ENCODE results near the gene CLEC4C. TPM values are rescaled to one million over a fixed set of nuclear protein-coding genes. Genes with fewer than 3 reads are reported as not detected.

Gene CLEC4C
- polyA plus RNA-seq, 1 of the 3 experiments (the other 2 are of a cell fraction): not detected

DNA sequence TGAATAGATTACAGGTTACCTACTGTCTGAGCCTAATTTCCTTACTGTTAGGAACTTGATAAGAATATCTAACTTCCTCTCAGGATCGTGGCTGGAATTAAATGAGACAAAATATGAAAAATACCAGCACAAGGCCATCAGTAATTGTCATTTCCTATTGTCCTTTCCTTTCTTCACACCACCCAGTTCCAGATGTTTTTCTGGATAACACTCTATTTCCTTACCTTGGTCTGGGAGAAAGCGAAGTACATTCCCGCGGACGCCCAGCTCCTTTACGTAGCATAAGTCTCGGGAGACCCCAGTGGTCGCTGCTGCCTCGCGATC is 52.0 kb downstream of the CLEC4C start:
- H3K4me1 ChIP-seq (ENCODE audit: control insufficient read depth in 1 of 2, insufficient read depth in 2 of 2, low read depth in 1 of 2, low read length in 1 of 2): no peaks in the 10 kb centered on the region
- ChIA-PET CTCF (interaction anchor here (0.9 kb wide), 1 partner anchor 57 kb away, joined by 3 read pairs; no protein-coding TSS in a partner anchor), POLR2A (no interaction called here)
- H3K4me2 ChIP-seq: no peak overlapping the region
- no peak overlapping the region for H3K9ac ChIP-seq
- H3K36me3 ChIP-seq (replicated peaks in 1 of 2; ENCODE audit: control insufficient read depth in 1 of 2, insufficient read depth in 2 of 2, low read length in 1 of 2): no peaks in the 10 kb centered on the region
- H3K4me3 ChIP-seq (ENCODE audit: low read depth in 2 of 2, low read length in 1 of 2): no peak overlapping the region
- no peaks in the 10 kb centered on the region for H3K9me3 ChIP-seq
- H3K27me3 ChIP-seq (ENCODE audit: insufficient read depth): peaks cover 52% of the 10 kb centered on the region
- H4K20me1 ChIP-seq (ENCODE audit: insufficient read depth): no peaks in the 10 kb centered on the region
- H3K9me2 ChIP-seq: no peaks in the 10 kb centered on the region
- H3K79me2 ChIP-seq (ENCODE audit: insufficient read depth): no peaks in the 10 kb centered on the region
- no peak for DNase-seq
- 32% methylated on average over 10 of the region's 10 CpGs for WGBS (ENCODE audit: low lambda C conversion rate)
- no peak overlapping the region for H3K27ac ChIP-seq (ENCODE audit: low read depth in 2 of 2, low read length in 1 of 2)
- no peak for TF ChIP-seq RFX5 (IDR thresholded peaks at IDR 0.05; ENCODE audit: low read length)
- H3F3A ChIP-seq (replicated peaks; ENCODE audit: insufficient read depth): no peaks in the 10 kb centered on the region
- no peak overlapping the region for H2AFZ ChIP-seq (ENCODE audit: low read depth)

GRCh38 chr12:7694556-7695236 is 52.5 kb downstream of the CLEC4C start:
- H3K4me1 ChIP-seq (ENCODE audit: control insufficient read depth in 1 of 2, insufficient read depth in 2 of 2, low read depth in 1 of 2, low read length in 1 of 2): no peaks in the 10 kb centered on the region
- DNase-seq: no peak
- WGBS (ENCODE audit: low lambda C conversion rate): 14% methylated on average over 3 of the region's 3 CpGs
- no peak overlapping the region for H3K27ac ChIP-seq (ENCODE audit: low read depth in 2 of 2, low read length in 1 of 2)
- no peak for TF ChIP-seq RXRA (IDR thresholded peaks at IDR 0.05; ENCODE audit: borderline replicate concordance, low read depth)
- no peak for TF ChIP-seq RFX5 (IDR thresholded peaks at IDR 0.05; ENCODE audit: low read length)
- TF ChIP-seq JUND (IDR thresholded peaks at IDR 0.05): no peak
- peaks cover 54% of the 10 kb centered on the region for H3K27me3 ChIP-seq (ENCODE audit: insufficient read depth)
- no peaks in the 10 kb centered on the region for H3K9me2 ChIP-seq
- H2AFZ ChIP-seq (ENCODE audit: low read depth): no peak overlapping the region
- H3F3A ChIP-seq (replicated peaks; ENCODE audit: insufficient read depth): no peaks in the 10 kb centered on the region
- H3K4me3 ChIP-seq (ENCODE audit: low read depth in 2 of 2, low read length in 1 of 2): no peak overlapping the region
- POLR2A ChIA-PET: no interaction called here
- CTCF ChIA-PET: no interaction called here
- H3K36me3 ChIP-seq (replicated peaks in 1 of 2; ENCODE audit: control insufficient read depth in 1 of 2, insufficient read depth in 2 of 2, low read length in 1 of 2): no peaks in the 10 kb centered on the region
- H3K9me3 ChIP-seq: no peaks in the 10 kb centered on the region
- H3K4me2 ChIP-seq: no peak overlapping the region
- H3K79me2 ChIP-seq (ENCODE audit: insufficient read depth): no peaks in the 10 kb centered on the region
- H4K20me1 ChIP-seq (ENCODE audit: insufficient read depth): no peaks in the 10 kb centered on the region
- no peak overlapping the region for H3K9ac ChIP-seq

- H3K9me2 ChIP-seq: no peaks in the 10 kb centered on the region
- H3K4me2 ChIP-seq: no peak overlapping the region
- no peak overlapping the region for H2AFZ ChIP-seq (ENCODE audit: low read depth)
- H3K27ac ChIP-seq (ENCODE audit: low read depth in 2 of 2, low read length in 1 of 2): no peak overlapping the region
- POLR2A ChIA-PET: no interaction called here
- H3K9ac ChIP-seq: no peak overlapping the region
- H3K79me2 ChIP-seq (ENCODE audit: insufficient read depth): no peaks in the 10 kb centered on the region
- H3K4me1 ChIP-seq (ENCODE audit: control insufficient read depth in 1 of 2, insufficient read depth in 2 of 2, low read depth in 1 of 2, low read length in 1 of 2): no peaks in the 10 kb centered on the region
- H4K20me1 ChIP-seq (ENCODE audit: insufficient read depth): no peaks in the 10 kb centered on the region
- no peaks in the 10 kb centered on the region for H3K9me3 ChIP-seq
- H3K36me3 ChIP-seq (replicated peaks in 1 of 2; ENCODE audit: control insufficient read depth in 1 of 2, insufficient read depth in 2 of 2, low read length in 1 of 2): no peaks in the 10 kb centered on the region
- no peaks in the 10 kb centered on the region for H3F3A ChIP-seq (replicated peaks; ENCODE audit: insufficient read depth)
- no peak overlapping the region for H3K4me3 ChIP-seq (ENCODE audit: low read depth in 2 of 2, low read length in 1 of 2)
- H3K27me3 ChIP-seq (ENCODE audit: insufficient read depth): peaks cover 56% of the 10 kb centered on the region
- DNase-seq: no peak
- CTCF ChIA-PET: no interaction called here
- 7% methylated on average over 6 of the region's 6 CpGs for WGBS (ENCODE audit: low lambda C conversion rate)
- TF ChIP-seq RAD21 (IDR thresholded peaks at IDR 0.05; ENCODE audit: low read length): no peak
- no peak for TF ChIP-seq FOXJ3 (CRISPR knock-in tag; IDR thresholded peaks at IDR 0.05)
- TF ChIP-seq YY1 (IDR thresholded peaks at IDR 0.05; ENCODE audit: low read depth): no peak
- TF ChIP-seq TEAD4 (IDR thresholded peaks at IDR 0.05; ENCODE audit: borderline replicate concordance, insufficient read depth): no peak
- TF ChIP-seq, protein P1, sequence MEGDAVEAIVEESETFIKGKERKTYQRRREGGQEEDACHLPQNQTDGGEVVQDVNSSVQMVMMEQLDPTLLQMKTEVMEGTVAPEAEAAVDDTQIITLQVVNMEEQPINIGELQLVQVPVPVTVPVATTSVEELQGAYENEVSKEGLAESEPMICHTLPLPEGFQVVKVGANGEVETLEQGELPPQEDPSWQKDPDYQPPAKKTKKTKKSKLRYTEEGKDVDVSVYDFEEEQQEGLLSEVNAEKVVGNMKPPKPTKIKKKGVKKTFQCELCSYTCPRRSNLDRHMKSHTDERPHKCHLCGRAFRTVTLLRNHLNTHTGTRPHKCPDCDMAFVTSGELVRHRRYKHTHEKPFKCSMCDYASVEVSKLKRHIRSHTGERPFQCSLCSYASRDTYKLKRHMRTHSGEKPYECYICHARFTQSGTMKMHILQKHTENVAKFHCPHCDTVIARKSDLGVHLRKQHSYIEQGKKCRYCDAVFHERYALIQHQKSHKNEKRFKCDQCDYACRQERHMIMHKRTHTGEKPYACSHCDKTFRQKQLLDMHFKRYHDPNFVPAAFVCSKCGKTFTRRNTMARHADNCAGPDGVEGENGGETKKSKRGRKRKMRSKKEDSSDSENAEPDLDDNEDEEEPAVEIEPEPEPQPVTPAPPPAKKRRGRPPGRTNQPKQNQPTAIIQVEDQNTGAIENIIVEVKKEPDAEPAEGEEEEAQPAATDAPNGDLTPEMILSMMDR (IDR thresholded peaks at IDR 0.05): no peak
- TF ChIP-seq IRF3 (IDR thresholded peaks at IDR 0.05; ENCODE audit: low read depth, low read length): no peak
- no peak for TF ChIP-seq JUND (IDR thresholded peaks at IDR 0.05)
- no peak for TF ChIP-seq GATA2 (CRISPR knock-in tag; IDR thresholded peaks at IDR 0.05)
- TF ChIP-seq SIN3A (IDR thresholded peaks at IDR 0.05; ENCODE audit: borderline replicate concordance, low read depth, low read length): no peak
- TF ChIP-seq MXI1 (IDR thresholded peaks at IDR 0.05; ENCODE audit: low read depth, low read length): no peak
- no peak for TF ChIP-seq FOSL2 (IDR thresholded peaks at IDR 0.05; ENCODE audit: borderline replicate concordance, low read depth)
- no peak for TF ChIP-seq EP300 (IDR thresholded peaks at IDR 0.05; ENCODE audit: borderline replicate concordance in 1 of 2, low read depth in 1 of 2, low read length in 1 of 2)
- no peak for TF ChIP-seq MEF2A (IDR thresholded peaks at IDR 0.05; ENCODE audit: borderline replicate concordance, low read depth)
- TF ChIP-seq RXRA (IDR thresholded peaks at IDR 0.05; ENCODE audit: borderline replicate concordance, low read depth): no peak
- TF ChIP-seq NRF1 (IDR thresholded peaks at IDR 0.05; ENCODE audit: low read depth, low read length): no peak
- TF ChIP-seq, protein P2, sequence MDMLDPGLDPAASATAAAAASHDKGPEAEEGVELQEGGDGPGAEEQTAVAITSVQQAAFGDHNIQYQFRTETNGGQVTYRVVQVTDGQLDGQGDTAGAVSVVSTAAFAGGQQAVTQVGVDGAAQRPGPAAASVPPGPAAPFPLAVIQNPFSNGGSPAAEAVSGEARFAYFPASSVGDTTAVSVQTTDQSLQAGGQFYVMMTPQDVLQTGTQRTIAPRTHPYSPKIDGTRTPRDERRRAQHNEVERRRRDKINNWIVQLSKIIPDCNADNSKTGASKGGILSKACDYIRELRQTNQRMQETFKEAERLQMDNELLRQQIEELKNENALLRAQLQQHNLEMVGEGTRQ (IDR thresholded peaks at IDR 0.05; ENCODE audit: borderline replicate concordance, low read depth, low read length): no peak
- TF ChIP-seq GABPA (IDR thresholded peaks at IDR 0.05; ENCODE audit: low read depth): no peak
- TF ChIP-seq SMC3 (IDR thresholded peaks at IDR 0.05; ENCODE audit: low read depth, low read length): no peak
- no peak for TF ChIP-seq RCOR1 (IDR thresholded peaks at IDR 0.05; ENCODE audit: low read length)
Observed at GRCh38 chr12:7693793-7694192, 53.4 kb downstream of the CLEC4C start.
